CD4-positive, alpha-beta T cell (primary cell): ENCODE data around the gene MCCC1. TPM values are rescaled to one million over a fixed set of nuclear protein-coding genes. Genes with fewer than 3 reads are reported as not detected.

Experiments used
- ATAC-seq: fragments of 200-7000 bp; cut with Tn5 transposase; one replicate; pipeline ENCODE4 v1.10.0; 2022; ENCODE audit warnings: mild to moderate bottlenecking; ENCODE audit not compliant: poor library complexity
- CTCF ChIA-PET: fragments of 350-600 bp; sonication (Branson Sonifier 250); formaldehyde crosslinking; loops from one replicate; lab custom pipeline; 2021; ENCODE audit warnings: antibody characterized with exemption, inconsistent platforms; lab: Charles Lee
- POLR2A ChIA-PET: fragments of 350-600 bp; sonication (Branson Sonifier 250); formaldehyde crosslinking; loops from one replicate; lab custom pipeline; 2021; ENCODE audit warnings: antibody characterized with exemption, inconsistent platforms; lab: Charles Lee
- DNase-seq, 14 experiments: peaks; one replicate each; pipeline ENCODE4 v3.0.0-alpha.2; 2013 to 2020; ENCODE audit warnings: mixed read lengths in 2 of 14
- H3K27ac ChIP-seq, 2 donors: one replicate each; pipeline versions ENCODE4 v1.5.1 to v1.7.0; 2013; ENCODE audit warnings: low read length in 2 of 2, low read depth in 1 of 2, mild to moderate bottlenecking in 1 of 2
- H3K27me3 ChIP-seq, 2 experiments: 1 replicate in 1 of 2; 2 replicates in 1 of 2; pipeline versions ENCODE4 v1.6.1 to v1.7.0; 2013; ENCODE audit warnings: low read length in 2 of 2, control low read depth in 1 of 2, mild to moderate bottlenecking in 1 of 2, moderate library complexity in 1 of 2; ENCODE audit not compliant: insufficient read depth in 2 of 2, control insufficient read depth in 1 of 2
- H3K36me3 ChIP-seq: one replicate; pipeline ENCODE4 v1.6.1; 2013; ENCODE audit warnings: low read length, control low read depth; ENCODE audit not compliant: insufficient read depth
- H3K4me1 ChIP-seq: one replicate; pipeline ENCODE4 v1.6.1; 2013; ENCODE audit warnings: low read length, control low read depth; ENCODE audit not compliant: insufficient read depth
- H3K4me3 ChIP-seq: one replicate; pipeline ENCODE4 v1.5.1; 2013; ENCODE audit warnings: mild to moderate bottlenecking, low read length, moderate library complexity
- H3K9me3 ChIP-seq, 2 experiments: 1 replicate in 1 of 2; 2 replicates in 1 of 2; pipeline versions ENCODE4 v1.6.1 to v1.7.0; 2013; ENCODE audit warnings: low read length in 2 of 2, mild to moderate bottlenecking in 2 of 2, control low read depth in 1 of 2, moderate library complexity in 1 of 2; ENCODE audit not compliant: control insufficient read depth in 1 of 2, insufficient read depth in 1 of 2
- H3K27ac Mint-ChIP-seq: one replicate; pipeline ENCODE4 v1.8.0; 2020; ENCODE audit warnings: mixed read lengths
- H3K27me3 Mint-ChIP-seq: one replicate; pipeline ENCODE4 v1.8.0; 2021; ENCODE audit warnings: mixed read lengths
- H3K36me3 Mint-ChIP-seq: one replicate; pipeline ENCODE4 v1.8.0; 2021; ENCODE audit warnings: low read depth, mixed read lengths
- H3K4me1 Mint-ChIP-seq: one replicate; pipeline ENCODE4 v1.8.0; 2021; ENCODE audit warnings: low read depth, mixed read lengths
- H3K4me3 Mint-ChIP-seq: one replicate; pipeline ENCODE4 v1.8.0; 2020; ENCODE audit warnings: mild to moderate bottlenecking, mixed read lengths
- H3K9me3 Mint-ChIP-seq: one replicate; pipeline ENCODE4 v1.8.0; 2020; ENCODE audit warnings: mixed read lengths
- CTCF ChIP-seq: fragments of 200-600 bp; IDR thresholded peaks from one replicate; pipeline ENCODE4 v1.8.0; 2022; ENCODE audit warnings: antibody characterized with exemption, mild to moderate bottlenecking
- intact Hi-C, 2 experiments: fragments of 100-400 bp; cut with DNase I in 1 of 2; cut with micrococcal nuclease in 1 of 2; formaldehyde crosslinking; loops; one replicate each; pipeline versions ENCODE4 v1.15.1 to v1.9.0; 2023 to 2025; cut with DNase I, micrococcal nuclease
- total RNA-seq, 174 experiments: library from RNA in 2 of 174; stranded (reverse) in 2 of 174; gene quantifications; one replicate each; pipeline ENCODE4 v1.2.3 and lab custom pipeline; 2021 to 2026

Gene MCCC1
- total RNA-seq, 2 experiments from 2014 or later, result 16.4 to 16.7 TPM

- Mint-ChIP-seq H3K27ac (no peak overlapping the region), H3K36me3 (peaks cover 93% of the 10 kb centered on the region), H3K27me3 (no peaks in the 10 kb centered on the region), H3K4me3 (no peak overlapping the region), H3K9me3 (no peaks in the 10 kb centered on the region), H3K4me1 (no peaks in the 10 kb centered on the region)
- Histone ChIP-seq H3K27ac (no peak overlapping the region), H3K4me1 (no peaks in the 10 kb centered on the region), H3K9me3 (no peaks in the 10 kb centered on the region), H3K27me3 (no peaks in the 10 kb centered on the region), H3K36me3 (peaks cover 48% of the 10 kb centered on the region), H3K4me3 (no peak overlapping the region)
- TF ChIP-seq CTCF, result no peak
- ChIA-PET CTCF (no interaction called here), POLR2A (no interaction called here)
- ATAC-seq, result no peak
- DNase-seq, result no peak
- intact Hi-C loops, result no loop called here
Measured at GRCh38 chr3:183080628-183081027, 18.7 kb downstream of the MCCC1 start.

- H3K27me3 ChIP-seq, result no peaks in the 10 kb centered on the region
- POLR2A ChIA-PET, result no interaction called here
- H3K9me3 ChIP-seq, result no peaks in the 10 kb centered on the region
- intact Hi-C loops, result no loop called here
- DNase-seq, result no peak
- Mint-ChIP-seq H3K27ac (no peak overlapping the region), H3K4me1 (peaks cover 8% of the 10 kb centered on the region), H3K4me3 (no peak overlapping the region), H3K36me3 (peaks cover 86% of the 10 kb centered on the region), H3K27me3 (no peaks in the 10 kb centered on the region), H3K9me3 (no peaks in the 10 kb centered on the region)
- H3K4me1 ChIP-seq, result no peaks in the 10 kb centered on the region
- CTCF ChIA-PET, result no interaction called here
- no peak for TF ChIP-seq CTCF
- H3K4me3 ChIP-seq, result no peak overlapping the region
- H3K36me3 ChIP-seq, result peaks cover 30% of the 10 kb centered on the region
- no peak overlapping the region for H3K27ac ChIP-seq
- ATAC-seq, result no peak
Measured at GRCh38 chr3:183074881-183075280, 24.4 kb downstream of the MCCC1 start.

- H3K4me3 Mint-ChIP-seq, result no peak overlapping the region
- H3K9me3 Mint-ChIP-seq, result no peaks in the 10 kb centered on the region
- Histone ChIP-seq H3K4me3 (no peak overlapping the region), H3K27me3 (no peaks in the 10 kb centered on the region), H3K4me1 (no peaks in the 10 kb centered on the region), H3K27ac (no peak overlapping the region), H3K9me3 (no peaks in the 10 kb centered on the region), H3K36me3 (peaks cover 33% of the 10 kb centered on the region)
- H3K4me1 Mint-ChIP-seq, result peaks cover 8% of the 10 kb centered on the region
- TF ChIP-seq CTCF, result no peak
- ChIA-PET CTCF (no interaction called here), POLR2A (no interaction called here)
- peaks cover 86% of the 10 kb centered on the region for H3K36me3 Mint-ChIP-seq
- DNase-seq, result no peak
- ATAC-seq, result no peak
- H3K27ac Mint-ChIP-seq, result no peak overlapping the region
- no peaks in the 10 kb centered on the region for H3K27me3 Mint-ChIP-seq
- intact Hi-C loops, result no loop called here
Measured at GRCh38 chr3:183074261-183074660, 25.0 kb downstream of the MCCC1 start.
